Measurements from ENCODE around the gene TUSC2. TPM values are rescaled to one million over a fixed set of nuclear protein-coding genes. Genes with fewer than 3 reads are reported as not detected.

TUSC2 gene
- total and polyA plus RNA-seq, 2 of the 13 experiments (the other 11 are each of a cell fraction or from before 2014, with no cell fraction given) = 36.7 to 39.1 TPM

DNA sequence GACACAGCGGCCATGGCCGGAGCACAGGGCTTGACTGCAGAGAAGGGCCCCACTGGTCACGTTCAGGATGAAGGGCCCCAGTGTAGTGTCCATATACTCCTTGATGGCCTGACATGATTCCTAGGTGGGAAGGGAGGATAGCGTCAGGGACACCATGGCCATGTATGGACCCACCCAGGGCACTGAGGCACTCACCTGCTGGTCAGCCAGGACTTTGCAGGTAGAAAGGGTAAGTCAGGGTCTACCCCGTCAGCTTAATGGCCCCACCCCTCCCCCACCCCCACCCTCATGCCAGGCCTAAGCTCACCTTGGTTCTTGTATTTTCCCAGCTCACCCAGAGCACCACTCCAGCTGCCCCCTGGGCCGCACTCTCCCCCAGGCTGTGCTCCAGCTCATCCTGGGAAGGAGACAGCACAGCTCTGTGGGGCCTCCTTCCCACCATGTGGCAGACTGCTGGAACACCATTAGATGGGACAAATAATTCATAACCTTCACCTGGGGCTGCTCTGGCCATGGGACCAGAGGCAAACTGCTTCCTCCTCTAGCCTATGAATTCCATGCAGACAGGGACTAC lies 27.3 kb downstream of the TUSC2 start:
- ChIA-PET CTCF (ENCODE audit: low intra/inter-chr PET ratio, low total read pairs) (no interaction called here), POLR2A (interaction anchor here (0.7 to 7.9 kb wide), 7 partner anchors 8 to 92 kb away, joined by 4 to 222 read pairs (median 31); partner anchors contain the start of genes HYAL2, IFRD2 and TUSC2)
- no peaks in the 10 kb centered on the region for H3K9me3 ChIP-seq (ENCODE audit: low read length)
- H3K9ac ChIP-seq (ENCODE audit: insufficient read depth, low read depth, low read length) = peak overlapping the region; percentile 63
- ATAC-seq = no peak
- no peak overlapping the region for H2AFZ ChIP-seq (ENCODE audit: low read length)
- H3K27ac ChIP-seq (ENCODE audit: extremely low read length, insufficient read depth, low read length) = peak overlapping the region; percentile 87
- in situ Hi-C loops (cut with HindIII; ENCODE audit: extremely low pct_ligation_motif_present, low pct_unique_long_range_greater_than_20kb) (no loop called here), intact Hi-C loops (cut with micrococcal nuclease; ENCODE audit: unreplicated experiment) (loop anchor here (5.0 kb wide), 1 partner anchor 38 kb away; no protein-coding TSS in a partner anchor)
- TF ChIP-seq, protein P1, sequence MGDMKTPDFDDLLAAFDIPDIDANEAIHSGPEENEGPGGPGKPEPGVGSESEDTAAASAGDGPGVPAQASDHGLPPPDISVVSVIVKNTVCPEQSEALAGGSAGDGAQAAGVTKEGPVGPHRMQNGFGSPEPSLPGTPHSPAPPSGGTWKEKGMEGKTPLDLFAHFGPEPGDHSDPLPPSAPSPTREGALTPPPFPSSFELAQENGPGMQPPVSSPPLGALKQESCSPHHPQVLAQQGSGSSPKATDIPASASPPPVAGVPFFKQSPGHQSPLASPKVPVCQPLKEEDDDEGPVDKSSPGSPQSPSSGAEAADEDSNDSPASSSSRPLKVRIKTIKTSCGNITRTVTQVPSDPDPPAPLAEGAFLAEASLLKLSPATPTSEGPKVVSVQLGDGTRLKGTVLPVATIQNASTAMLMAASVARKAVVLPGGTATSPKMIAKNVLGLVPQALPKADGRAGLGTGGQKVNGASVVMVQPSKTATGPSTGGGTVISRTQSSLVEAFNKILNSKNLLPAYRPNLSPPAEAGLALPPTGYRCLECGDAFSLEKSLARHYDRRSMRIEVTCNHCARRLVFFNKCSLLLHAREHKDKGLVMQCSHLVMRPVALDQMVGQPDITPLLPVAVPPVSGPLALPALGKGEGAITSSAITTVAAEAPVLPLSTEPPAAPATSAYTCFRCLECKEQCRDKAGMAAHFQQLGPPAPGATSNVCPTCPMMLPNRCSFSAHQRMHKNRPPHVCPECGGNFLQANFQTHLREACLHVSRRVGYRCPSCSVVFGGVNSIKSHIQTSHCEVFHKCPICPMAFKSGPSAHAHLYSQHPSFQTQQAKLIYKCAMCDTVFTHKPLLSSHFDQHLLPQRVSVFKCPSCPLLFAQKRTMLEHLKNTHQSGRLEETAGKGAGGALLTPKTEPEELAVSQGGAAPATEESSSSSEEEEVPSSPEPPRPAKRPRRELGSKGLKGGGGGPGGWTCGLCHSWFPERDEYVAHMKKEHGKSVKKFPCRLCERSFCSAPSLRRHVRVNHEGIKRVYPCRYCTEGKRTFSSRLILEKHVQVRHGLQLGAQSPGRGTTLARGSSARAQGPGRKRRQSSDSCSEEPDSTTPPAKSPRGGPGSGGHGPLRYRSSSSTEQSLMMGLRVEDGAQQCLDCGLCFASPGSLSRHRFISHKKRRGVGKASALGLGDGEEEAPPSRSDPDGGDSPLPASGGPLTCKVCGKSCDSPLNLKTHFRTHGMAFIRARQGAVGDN (CRISPR knock-in tag; IDR thresholded peaks at IDR 0.05) = peak; percentile 49
- TF ChIP-seq, protein P2, sequence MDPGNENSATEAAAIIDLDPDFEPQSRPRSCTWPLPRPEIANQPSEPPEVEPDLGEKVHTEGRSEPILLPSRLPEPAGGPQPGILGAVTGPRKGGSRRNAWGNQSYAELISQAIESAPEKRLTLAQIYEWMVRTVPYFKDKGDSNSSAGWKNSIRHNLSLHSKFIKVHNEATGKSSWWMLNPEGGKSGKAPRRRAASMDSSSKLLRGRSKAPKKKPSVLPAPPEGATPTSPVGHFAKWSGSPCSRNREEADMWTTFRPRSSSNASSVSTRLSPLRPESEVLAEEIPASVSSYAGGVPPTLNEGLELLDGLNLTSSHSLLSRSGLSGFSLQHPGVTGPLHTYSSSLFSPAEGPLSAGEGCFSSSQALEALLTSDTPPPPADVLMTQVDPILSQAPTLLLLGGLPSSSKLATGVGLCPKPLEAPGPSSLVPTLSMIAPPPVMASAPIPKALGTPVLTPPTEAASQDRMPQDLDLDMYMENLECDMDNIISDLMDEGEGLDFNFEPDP (CRISPR knock-in tag; conservative IDR thresholded peaks at IDR 0.05) = 0 out of 2 replicates have a peak, but pooled peaks have one; percentile 52
- TF ChIP-seq ZNF788 (CRISPR knock-in tag; IDR thresholded peaks at IDR 0.05; ENCODE audit: borderline replicate concordance) = 0 out of 2 replicates have a peak, but pooled peaks have one; percentile 36
- no peak for TF ChIP-seq LCORL (IDR thresholded peaks at IDR 0.05)
- TF ChIP-seq LCORL (CRISPR knock-in tag; IDR thresholded peaks at IDR 0.05) = no peak
- TF ChIP-seq HES4 (CRISPR knock-in tag; IDR thresholded peaks at IDR 0.05; ENCODE audit: borderline replicate concordance) = 0 out of 2 replicates have a peak, but pooled peaks have one; percentile 50
- peak overlapping the region in 2 of 3 experiments; percentile 25 to 53; a peak in 4 of 6 replicates for H3K4me3 ChIP-seq (replicated peaks in 1 of 3; ENCODE audit: insufficient read depth in 1 of 3, low read depth in 2 of 3, low read length in 3 of 3)
- no peaks in the 10 kb centered on the region; a peak in 1 of 5 replicates for H3K27me3 ChIP-seq (ENCODE audit: control insufficient read depth in 1 of 2, insufficient read depth in 2 of 2, low read length in 2 of 2)
- no peak for FAIRE-seq
- peaks cover 1 to 3% of the 10 kb centered on the region in 2 experiments; a peak in 2 of 5 replicates for H3K36me3 ChIP-seq (replicated peaks in 1 of 2; ENCODE audit: control insufficient read depth in 1 of 2, insufficient read depth in 2 of 2, low read length in 2 of 2)
- WGBS (ENCODE audit: low lambda C conversion rate) = 87% methylated on average over 4 of the region's 6 CpGs
- H4K20me1 ChIP-seq (ENCODE audit: insufficient read depth, low read length) = peaks cover 11% of the 10 kb centered on the region
- DNase-seq (ENCODE audit: low spot score) = no peak
- BruUV-seq (replicated peaks) = no TSS peak
- H3K4me1 ChIP-seq (ENCODE audit: insufficient read depth, low read length) = peaks cover 61% of the 10 kb centered on the region
- peaks cover 36% of the 10 kb centered on the region for H3K79me2 ChIP-seq (ENCODE audit: insufficient read depth, low read length)
- peak overlapping the region; percentile 86 for H3K4me2 ChIP-seq (ENCODE audit: low read depth, low read length)

Measured in HepG2 (cell line).